Stimulated activated CD8-positive, alpha-beta memory T cell treated with anti-CD3 and anti-CD28 coated beads, Interleukin-12 subunit alpha, Interleukin-12 subunit beta, amount 100 ng/mL, for 24 hours (primary cell): ENCODE data around the gene MICAL3.

Experiments used
- DNase-seq: peaks from one replicate; pipeline ENCODE4 v3.0.0-alpha.2; 2020; ENCODE audit errors: extremely low read depth

The MICAL3 gene

DNA sequence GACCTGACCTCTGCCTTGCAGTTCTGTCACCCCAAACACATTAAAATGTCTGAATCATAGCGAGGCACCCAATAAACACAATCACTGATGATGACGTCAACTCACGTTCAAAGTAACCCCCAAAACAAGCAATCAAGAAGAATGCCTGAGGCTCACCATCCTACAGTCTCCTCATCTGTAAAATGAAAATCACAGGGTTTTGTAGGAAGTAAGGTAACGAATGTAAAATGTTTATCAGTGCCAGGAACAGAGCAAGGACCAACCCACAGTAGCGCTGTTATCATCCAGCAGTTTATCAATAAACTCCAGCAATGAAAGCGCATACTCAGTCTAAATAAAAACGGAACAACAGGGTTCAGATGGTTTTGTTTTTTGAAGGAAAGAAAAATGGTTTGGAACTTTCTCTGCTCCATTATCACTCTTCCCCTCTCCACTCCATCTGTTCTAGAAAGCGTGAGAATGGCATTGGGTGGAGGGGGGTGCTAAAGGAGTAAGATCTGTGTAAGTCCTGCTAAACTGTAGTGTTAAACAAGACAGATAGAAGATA is 110.5 kb downstream of the MICAL3 start:
- DNase-seq = no peak

DNA sequence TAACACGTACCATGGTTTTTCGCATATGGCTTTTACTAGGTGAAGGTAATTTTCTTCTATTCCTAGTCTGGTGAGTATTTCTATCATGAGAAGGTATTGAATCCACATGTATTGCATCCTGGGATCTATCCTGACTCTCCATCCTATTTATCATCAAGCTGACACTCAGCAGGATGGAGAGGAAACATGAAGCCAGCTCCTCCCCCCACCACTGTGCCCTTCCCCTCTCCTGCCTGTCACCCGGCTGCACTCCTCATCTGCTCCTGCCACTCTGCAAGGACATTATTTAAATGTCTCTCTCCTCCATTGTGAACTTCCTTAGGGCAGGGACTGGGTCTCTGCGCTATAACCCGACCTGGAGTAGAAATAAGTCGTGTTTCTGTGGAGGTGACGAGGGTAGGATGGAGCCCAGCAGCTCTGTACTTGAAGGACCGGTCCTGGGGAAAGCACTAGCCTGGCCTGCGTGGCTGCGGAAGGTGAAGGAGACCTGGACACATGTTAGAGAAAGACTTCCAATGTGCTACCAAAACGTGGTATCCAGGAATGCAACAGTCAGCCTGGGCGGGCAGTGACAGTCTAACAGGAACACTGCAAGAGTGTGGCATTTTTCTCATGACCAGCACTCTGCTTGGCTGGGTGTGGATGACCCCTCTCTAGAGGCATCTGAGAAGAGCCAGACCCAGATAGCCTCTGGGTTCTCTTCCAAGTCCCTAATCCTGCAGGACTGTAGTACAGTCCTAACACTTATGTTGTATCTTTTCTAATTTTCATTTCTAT is 111.2 kb downstream of the MICAL3 start:
- no peak for DNase-seq

DNA sequence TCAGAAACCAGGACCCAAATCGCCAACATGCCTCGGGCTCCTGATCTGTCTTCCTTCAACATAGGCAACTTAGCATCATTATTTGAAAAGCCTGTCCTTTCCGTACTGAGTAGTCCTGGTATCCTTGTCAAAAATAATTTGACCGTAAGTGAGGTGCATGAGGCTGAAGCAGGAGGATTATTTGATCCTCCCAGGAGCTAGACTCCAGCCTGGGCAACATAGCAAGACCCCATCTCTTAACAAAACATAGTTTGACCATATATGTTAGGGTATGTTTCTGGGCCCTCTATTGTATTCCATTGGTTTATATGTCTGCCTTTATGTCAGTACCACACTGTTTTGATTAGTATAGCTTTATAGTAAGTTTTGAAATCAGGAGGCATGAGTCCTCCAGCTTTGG is 112.5 kb downstream of the MICAL3 start:
- DNase-seq = no peak

DNA sequence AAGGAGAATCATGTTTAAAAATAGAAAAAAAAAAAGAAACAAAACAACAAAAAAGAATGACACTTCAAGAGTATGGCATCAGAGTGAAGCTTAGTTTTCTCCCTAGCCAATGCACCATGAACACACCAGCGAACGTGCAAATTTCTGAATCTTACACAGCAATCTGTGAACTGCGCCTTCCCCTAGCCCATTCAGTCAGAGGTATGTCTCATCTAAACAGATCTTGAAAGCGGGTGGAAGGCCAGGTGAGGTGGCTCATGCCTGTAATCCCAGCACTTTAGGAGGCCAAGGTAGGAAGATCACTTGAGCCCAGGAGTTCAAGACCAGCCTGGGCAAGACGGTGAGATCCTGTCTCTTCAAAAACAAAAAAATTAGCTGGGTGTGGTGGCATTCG is 113.1 kb downstream of the MICAL3 start:
- no peak for DNase-seq

DNA sequence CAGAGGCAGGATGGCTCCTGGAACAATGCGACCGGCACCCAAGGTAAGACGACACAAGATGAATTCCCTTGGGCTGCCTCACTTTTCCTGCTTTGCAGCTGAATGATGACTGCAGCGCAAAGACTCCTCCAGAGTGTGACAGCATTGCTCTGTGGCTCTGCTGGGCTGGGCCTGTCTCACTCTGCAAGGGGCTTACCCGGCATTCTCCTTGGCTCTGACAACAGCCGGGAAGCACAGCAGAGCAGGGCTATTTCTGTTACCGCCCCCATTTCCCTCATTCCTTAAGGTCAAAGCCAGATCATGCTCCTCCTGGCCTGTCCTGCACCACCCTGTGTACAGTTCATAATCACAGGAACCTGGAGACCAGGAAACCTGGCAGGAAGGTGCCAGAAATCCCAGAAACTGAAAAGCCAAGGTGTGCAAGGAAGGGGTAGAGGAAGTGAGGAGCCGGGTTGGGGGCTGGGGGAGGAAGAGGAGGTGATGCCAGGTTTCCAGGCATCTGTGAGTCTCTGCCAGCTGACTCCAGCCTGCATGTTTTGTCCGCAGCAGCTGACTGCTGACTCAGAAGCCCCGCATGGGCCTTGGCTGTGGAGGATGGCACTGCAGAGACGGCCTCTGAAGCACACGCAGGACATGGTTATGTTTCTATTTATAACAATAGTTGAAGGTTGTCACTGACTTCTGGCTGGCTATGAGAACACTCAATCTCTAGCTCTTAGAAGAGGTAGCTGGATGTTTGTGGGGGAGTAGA is 113.6 kb downstream of the MICAL3 start:
- DNase-seq = no peak

DNA sequence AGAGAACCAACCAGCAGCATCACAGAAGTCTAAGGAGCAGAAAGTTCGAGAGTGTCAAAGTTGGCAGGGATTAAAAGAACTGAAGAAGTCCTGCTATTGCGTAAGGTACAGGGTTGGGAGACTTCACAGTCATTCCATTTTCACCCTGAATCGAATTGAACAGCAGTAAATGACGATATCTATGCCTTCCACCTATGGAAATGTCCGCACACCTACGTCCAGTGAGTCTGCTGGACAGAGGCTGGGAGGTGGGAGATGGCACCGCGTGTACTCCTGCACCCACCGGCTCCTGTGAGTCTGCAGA is 116.7 kb downstream of the MICAL3 start:
- DNase-seq = no peak

DNA sequence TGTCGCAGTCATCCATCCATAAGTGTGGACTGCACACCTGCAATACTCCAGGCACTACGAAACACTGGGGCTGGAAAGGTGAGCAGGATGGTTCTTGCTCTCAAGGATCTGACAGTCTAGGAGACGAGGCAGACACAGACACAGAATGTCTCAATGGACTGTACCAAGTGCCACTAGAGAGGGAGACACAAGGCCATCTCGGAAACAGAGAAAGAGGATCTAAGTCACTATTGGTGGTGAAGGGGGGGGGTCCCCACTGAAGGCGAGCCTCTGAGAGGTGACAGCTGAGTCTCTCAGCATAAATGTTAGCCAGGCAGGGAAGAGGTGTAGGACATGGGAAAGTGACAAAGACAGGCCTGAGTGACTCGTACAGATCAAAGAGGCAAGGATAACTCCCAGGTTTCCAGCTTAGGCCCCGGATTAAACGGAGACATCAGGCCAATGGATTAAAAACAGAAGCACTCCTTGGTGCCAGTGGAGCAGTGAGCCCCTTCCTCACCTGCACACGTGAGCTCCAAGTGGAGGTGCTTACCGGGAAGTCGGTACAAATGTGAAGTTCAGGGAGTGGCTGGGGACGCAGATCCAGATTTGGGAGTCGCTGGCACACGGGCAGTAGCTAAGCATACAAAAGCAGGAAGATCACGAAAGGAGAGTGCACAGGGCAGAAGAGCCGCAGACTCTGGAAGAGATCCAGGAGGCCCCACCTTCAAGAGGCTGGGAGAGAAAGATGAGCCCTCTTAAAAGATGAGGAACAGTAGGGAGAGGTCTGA is 117.2 kb downstream of the MICAL3 start:
- DNase-seq = no peak

DNA sequence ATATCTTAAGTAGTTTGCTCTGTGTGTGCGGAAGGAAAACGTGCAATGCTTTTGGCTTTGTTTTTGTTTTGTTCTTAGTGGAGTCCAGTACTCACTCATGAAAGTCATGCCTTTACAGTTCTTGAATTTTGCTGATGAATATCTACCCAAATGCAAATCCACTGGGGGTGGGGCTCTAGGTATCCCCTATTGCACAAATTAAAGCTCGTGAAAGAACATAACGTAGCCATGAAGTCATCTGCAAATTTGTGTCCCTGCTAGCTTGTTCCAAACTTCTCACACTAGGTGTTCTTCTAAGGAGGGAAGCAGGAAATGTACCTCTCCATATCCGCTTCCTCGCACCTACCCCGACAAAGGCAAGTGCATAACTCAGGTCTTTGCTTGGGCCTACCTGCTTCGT is 118.9 kb downstream of the MICAL3 start:
- no peak for DNase-seq

DNA sequence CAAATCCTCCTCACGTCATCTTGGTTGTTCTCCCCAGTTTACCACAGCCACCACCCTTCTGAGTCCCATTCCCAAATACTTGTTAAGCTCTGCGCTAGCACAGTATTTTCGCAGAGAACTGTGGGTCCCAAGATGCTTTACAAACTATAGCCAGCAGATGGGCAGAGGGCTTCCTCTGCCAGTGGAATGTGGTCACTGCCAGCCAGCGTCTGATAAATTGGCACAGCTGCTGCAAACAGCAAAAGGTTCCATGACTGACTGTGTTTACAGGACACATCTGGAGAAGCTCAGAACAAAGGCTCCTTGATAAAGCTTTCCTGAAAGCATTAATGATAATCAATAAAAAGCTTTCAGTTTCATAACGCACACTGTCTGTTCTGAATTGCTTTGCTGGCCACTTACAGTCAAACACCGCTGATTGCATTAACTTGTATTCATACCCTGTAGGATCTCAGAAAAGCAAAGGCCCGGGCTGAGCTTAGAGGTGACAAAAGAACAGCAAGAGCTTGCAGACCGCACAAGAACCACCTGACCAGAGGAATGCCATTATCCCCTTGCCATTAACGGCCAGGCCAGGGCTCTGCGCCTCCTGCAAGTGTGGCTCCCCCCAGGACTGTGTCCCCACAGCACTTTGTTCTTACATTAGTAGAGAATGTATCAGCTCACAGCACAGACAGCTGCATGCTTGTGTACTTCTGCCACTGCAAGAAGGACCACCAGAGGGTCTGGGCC is 120.6 kb downstream of the MICAL3 start:
- DNase-seq = no peak

DNA sequence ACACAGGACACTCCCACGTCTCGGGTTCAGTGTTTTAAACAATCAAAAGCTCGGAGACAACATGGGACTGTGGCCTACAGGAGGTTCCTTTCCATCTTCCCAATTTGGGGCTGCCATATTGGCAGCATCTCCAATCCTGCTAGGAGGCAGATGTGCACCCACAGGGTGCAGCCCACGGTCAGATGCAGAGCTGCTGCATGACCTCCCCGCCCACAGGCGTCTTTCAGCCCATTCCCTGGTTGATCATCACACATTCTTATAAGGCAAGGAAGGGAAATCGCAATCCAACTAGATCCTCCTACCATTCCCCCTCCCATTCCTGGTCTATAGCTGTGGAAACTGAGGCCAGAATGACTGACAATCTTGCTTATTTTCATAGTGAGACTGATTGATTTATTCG is 121.4 kb downstream of the MICAL3 start:
- DNase-seq = no peak

DNA sequence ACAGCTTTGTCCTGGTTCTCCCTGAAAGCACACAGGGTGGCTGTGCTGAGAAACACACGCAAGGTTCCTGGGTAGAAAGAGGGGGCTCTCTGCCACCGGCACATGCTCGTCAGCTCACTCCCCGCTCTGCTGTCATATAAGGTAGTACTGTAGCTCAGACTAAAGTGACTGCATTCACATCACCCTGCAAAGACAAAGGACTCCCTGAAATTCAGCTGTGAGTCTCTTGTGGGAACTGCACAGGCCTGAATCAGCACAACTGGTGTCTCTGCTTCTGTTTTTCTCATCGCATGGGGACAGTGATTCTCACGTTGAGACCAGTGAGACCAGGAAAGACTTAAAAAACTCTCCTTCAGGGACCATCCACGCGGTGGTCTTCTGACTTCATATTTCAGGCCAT is 126.0 kb downstream of the MICAL3 start:
- no peak for DNase-seq

DNA sequence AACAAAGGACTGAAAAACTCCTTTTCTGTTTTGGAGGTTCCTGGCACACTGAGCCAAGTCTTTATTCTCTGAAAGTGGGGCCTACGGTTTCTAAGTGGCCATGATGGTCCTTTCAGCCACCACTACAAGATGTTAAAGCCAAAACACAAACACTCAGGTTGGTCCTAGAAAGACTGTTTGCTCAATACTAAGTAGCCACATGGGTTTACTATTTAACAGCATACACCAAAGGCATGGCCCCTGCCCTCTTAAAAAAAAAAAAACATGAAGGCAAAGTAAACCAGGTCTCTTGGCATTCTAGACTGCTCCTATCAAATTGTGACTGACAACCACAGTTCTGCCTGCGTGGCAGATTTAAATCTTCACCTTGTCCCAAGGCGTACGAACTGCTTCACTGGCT is 126.5 kb downstream of the MICAL3 start:
- DNase-seq = no peak

DNA sequence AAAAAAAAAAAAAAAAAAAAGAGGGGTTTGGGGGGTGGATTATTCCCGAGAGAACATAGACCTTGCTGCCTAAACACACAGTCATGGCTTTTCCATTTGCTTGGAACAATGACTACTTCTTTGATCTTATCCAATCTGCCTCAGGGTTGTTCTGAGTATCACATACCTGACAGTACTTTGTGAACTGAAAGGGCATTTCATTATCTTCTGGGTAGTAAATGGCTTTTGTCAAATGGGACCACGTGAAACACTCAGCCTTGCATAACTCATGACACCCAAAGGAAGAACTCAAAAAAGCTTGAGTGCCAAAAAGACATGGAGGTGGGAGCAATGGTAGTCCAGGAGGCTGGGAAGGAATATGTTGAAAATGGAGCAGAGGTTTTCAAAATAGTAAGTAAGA is 126.9 kb downstream of the MICAL3 start:
- DNase-seq = no peak

DNA sequence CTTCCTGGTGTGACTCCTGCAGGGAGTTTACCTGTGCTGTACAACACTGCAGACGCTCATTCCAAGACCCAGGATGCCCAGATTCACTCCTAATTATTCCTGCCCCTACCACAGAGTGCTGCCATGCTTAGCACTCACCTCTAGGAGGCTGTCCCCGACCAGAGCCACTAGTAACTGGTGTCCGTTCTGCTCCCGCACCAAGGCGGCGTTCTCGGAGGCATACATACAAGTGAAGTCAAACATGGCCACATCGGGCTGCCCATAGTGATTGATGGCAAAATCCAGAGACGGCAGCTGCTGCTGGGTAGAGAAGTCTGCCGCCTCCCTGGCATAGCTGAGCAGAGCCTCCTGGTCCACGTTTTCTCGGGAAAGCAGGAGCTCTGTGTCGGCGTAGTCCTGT is 127.8 kb downstream of the MICAL3 start:
- DNase-seq = no peak

DNA sequence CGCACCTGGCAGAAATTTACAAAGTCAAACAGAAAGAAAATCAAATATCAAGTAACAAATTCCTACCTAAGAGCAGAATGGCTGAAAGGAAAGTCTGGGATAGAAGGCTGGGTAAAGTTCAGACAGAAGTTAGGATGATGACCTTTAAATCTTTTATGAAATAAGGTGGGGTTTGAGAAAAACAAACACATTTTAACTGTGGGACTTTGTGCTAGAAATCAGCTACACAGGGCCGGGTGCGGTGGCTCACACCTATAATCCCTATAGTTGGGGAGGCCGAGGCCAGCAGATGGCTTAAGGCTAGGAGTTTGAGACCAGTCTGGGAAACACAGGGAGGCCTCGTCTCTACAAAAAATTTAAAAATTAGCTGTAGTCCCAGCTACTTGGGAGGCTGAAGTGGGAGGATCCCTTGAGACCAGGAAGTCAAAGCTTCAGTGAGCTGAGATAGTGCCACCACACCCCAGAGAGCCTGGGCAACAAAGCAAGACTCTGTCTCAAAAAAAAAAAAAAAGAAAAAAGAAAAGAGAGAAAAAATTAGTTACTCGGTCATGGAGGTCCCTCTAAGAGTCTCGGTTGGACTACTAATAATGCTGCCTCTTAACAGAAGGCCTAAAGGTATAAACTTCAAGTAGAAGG is 130.3 kb downstream of the MICAL3 start:
- DNase-seq = no peak

DNA sequence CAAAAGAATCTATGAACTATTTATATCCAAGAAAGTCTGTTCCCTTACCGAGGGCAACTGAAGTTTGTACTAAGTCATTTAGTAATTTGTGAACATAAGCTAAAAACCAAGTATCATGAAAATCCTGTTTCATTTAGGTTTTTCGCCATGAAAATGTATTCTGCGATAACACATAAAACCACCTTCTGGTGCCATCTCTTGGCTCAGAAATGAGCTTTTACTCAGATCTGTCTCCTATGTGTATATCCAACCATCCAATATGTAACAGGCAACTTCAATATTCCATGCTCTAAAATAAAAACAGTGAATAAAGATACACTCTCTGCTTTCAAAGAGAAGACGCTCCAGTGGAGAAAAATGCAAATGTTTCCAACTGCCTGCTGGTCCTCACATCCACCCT is 132.0 kb downstream of the MICAL3 start:
- no peak for DNase-seq

DNA sequence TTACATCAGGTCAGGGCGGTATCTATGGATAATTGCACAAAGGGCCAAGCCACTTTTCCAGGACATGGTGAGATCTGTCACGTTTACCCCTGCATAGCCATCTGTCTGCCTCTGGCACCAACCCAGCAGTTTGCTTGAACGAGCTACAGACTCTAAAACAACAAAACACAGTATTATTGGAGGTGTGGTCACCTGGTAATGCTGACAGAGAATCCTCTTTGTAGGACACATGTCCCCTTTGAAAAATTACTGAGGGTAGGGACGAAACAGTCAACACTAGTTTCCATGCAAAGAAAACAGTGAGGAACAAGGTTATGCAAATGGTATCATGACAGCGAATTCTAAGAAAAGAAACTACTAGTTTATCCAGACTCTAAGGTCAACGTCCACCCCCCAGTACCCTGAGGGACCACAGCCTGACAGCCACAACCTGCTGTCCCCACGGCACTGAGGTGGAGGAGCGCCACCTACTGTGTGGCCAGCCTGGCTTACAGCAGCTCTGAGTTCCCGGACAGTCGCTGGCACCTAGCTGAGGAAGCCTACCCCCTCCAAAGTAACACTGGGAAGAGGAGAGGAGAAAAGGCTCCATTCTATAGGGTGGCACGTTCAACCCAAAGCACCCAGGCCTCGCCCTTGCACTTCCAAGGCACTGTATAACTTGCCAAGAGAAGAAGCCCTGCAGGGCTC is 132.7 kb downstream of the MICAL3 start:
- no peak for DNase-seq

DNA sequence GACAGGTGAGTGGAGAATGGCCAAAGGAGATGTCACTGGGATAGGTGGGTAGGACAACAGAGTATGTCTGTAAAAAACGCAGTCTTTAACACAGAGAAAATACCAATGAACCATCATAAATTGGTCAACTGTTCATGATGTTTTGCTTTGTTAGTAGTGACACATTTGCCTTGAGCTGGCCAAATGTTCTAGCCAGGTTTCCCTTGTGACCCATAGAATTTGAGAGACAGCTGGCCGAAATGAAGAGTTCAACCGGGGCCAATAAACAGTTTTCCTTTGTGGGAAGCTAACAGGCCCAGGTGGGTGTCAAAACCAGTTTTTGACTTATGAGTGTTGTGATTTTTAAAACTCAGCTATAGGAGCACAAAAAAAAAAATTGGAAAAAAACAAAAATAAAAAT is 133.5 kb downstream of the MICAL3 start:
- DNase-seq = no peak

DNA sequence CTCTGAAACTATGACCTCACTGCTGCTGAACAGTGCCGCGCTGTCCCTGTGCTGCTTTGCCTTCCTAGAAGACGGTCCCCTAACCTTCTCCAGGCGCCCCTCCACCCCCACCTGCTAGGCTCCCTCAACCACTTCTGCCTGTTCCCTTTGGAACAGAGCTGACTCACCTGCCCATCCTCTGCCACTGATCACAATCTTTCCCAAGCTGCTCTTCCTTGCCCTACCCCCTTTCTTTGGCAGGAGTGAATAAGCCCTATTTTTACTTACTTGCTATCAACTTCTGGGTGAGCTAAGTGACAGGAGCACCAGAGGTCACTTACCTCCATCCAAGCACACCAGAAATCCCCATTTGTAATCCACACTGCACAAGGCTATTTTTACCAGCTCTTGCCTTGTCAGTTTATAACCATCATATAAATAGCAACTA is 134.1 kb downstream of the MICAL3 start:
- DNase-seq = no peak

DNA sequence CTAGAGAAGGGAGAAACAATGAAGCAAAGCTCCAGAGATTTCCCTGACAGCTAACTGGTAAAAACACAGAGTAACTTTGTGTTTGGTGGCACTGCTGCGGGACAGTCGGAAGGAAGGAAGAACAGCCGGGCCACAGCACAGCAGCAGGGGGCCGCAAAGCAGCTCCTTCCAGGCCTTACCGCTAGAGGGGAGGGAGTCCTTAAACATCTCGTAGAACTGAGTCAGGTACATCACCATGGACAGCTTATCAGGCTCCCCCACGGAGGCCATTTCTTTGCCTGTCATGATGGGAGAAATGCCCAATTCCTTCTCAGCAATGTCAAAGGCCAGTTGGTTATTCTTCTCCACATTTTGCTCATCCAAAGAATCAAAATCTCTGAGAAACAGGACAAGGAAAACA is 135.5 kb downstream of the MICAL3 start:
- DNase-seq = no peak

DNA sequence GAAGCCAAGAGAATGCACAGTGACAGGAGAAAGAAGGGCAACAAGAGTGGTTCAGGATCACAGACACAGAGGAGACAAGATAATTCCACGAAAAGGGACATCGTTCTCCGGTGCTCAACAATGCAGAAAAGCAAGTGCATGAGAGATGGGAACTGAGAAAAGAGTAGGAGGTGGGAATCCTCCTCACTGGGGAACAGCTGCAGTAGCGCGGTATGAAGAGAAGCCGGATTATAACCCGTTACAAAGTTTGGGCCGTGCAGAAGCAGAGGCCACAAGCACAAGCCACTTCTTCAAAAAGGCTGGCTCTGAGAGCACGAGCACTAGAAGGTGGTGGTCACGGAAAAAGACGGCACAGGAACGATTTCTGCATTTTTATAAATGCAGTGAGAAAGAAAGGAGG is 135.9 kb downstream of the MICAL3 start:
- DNase-seq = no peak
